Stromal cell of bone marrow (primary cell): ENCODE data around the gene FBXO10.
A peak's percentile ranks its signal among the peaks of the same experiment; 100 is the strongest.
"Not testable (repeated sequence)": the region's sequence is repeated elsewhere in the genome, so short reads cannot be mapped to it uniquely, and the experiment has no call there.

Experiments
- DNase-seq: peaks from one replicate; pipeline ENCODE4 v3.0.0-alpha.2; 2012; ENCODE audit warnings: low read depth

FBXO10 gene

DNA sequence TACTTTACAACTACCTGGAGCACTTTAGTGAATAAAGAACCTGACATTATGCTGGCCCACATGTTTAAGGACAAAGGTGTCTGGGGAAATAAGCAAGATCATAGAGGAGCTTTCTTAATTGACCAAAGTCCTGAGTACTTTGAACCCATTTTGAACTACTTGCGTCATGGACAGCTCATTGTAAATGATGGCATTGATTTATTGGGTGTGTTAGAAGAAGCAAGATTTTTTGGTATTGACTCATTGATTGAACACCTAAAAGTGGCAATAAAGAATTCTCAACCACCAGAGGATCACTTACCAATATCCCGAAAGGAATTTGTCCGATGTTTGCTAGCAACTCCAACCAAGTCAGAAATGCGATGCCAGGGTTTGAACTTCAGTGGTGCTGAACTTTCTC lies 98.7 kb downstream of the FBXO10 start:
- not testable (repeated sequence) for DNase-seq

DNA sequence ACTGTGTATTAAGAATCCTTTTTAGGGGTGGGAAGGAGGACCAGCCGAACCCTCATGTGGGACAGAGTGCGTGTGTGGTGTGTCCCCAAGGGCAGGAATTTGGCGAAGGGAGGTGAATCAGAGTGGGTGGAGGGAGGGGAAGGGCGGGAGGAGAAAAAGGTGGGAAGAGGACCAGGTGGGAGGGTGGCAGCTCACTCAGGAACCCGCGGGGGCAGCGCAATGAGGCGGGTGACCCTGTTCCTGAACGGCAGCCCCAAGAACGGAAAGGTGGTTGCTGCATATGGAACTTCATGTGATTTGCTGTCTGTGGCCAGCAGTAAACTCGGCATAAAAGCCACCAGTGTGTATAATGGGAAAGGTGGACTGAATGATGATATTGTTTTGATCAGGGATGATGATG lies 99.2 kb downstream of the FBXO10 start:
- DNase-seq = no peak

DNA sequence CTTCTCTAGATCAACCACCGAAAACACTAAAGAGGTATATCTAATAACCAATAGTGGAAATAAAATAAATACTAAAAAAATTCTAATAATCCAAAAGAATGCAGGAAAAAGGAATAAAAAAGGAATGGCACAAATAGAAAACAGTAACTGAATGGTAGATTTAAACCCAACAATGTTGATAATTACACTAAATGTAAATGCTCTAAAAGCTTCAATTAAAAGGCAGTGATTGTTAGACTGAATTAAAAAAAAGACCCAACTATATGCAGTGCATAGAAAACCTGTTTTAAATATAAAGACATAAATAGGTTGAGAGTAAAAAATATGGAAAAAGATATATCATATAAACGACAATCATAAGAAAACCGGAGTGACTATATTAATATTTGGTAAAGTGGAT lies 101.7 kb downstream of the FBXO10 start:
- no peak for DNase-seq

DNA sequence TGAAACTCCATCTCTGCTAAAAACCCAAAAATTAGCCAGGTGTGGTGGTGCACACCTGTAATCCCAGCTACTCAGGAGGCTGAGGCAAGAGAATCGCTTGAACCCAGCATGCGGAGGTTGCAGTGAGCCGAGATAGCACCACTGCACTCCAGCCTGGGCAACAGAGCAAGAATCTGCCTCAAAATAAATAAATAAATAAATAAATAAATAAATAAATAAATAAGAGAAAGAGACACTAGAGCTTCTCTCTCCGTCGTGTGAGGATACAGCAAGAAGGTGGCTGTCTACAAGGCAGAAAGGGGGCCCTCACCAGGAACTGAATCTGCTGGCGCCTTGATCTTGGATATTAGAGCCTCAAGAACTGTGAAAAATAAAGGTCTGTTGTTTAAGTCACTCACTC lies 102.2 kb downstream of the FBXO10 start:
- not testable (repeated sequence) for DNase-seq

DNA sequence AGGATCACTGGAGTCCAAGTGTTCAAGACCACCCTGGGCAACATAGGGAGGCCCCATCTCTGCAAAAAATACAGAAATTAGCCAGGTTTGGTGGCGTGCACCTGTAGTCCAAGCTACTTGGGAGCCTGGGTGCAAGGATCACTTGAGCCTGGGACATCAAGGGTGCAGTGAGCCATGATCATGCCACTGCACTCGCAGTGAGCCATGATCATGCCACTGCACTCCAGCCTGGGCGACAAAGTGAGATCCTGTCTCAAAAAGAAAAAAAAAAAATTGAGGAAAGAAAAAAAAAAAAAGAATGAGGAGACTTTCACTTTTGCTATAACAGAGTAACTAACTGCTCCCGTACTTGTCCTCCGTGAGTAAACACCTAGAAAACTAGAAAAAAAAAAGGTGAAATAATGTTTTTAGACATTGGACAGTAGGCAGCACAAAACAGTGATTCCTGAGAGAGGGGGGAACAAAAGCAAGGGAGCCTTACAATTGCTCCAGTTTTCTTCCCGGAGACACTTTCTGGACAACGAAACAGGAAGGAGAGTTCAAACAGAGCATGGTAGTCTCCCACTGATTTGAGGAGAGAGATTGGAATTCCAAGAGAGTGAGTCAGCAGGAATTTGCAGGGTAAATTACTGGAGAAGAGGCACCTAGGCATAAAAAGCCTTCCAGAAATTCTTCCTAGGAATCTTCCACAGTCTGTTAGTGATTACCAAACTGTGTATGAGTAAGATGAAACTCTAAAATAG lies 104.1 kb downstream of the FBXO10 start:
- DNase-seq = peak; percentile 63

DNA sequence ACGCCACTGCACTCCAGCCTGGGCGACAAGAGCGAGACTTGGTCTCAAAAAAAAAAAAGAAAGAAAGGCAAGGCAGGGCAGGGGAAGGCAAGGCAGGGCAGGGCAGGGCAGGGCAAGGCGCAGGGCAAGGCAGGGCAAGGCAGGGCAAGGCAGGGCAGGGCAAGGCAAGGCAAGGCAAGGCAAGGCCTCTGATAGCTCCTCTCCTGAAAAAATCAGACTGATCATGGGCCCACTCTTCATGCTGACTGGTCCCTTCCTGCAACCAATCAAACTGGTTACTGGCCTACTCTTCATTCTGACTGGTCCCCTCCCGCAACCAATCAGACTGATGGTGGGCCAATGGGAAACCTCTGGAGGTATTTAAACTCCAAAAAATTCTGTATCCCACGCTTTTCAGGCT lies 107.6 kb downstream of the FBXO10 start:
- no peak for DNase-seq

DNA sequence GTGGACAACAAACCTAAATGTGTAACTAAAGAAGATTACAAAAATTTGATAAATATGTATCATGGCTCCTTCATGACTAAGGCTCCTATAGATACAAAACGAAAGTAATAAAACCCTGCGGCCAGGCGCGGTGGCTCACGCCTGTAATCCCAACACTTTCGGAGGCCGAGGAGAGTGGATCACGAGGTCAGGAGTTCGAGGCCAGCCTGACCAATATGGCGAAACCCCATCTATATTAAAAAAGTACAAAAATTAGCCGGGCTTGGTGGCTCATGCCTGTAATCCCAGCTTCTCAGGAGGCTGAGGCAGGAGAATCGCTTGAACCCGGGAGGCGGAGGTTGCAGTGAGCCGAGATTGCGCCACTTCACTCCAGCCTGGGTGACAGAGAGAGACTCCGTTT lies 108.7 kb downstream of the FBXO10 start:
- DNase-seq = not testable (repeated sequence)

DNA sequence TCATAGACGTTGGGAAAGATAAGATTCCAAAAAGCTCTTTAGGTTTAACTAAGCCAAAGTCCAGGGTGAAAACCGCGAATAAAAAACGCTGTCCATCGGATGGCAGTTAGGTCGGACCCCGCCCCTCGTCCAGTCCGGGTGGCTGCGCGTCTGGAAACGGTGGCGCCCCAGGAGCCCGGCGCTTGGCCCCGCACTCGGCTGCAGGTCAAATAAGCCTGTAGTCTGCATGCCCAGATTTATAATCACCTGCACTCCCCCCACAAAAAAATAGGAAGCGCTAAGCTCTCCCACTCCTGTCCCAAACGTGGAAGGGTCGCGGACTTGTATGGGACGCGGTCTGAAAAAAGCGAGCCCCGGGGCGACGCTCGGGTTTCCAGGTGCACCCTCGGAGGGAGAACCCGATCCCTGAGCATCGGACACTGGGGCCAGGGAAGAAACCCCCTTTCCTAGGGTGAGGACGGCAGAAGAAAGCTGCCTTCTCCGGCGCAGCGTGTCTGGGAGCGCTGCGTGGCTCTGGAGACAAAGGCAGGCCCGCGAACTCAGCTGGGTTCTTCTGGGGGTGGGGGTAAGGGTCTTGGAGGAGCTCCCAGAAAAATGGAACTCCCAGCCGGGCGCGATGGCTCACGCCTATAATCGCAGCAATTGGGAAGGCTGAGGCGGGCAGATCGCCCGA lies 110.0 kb downstream of the FBXO10 start:
- DNase-seq = peak; percentile 80

DNA sequence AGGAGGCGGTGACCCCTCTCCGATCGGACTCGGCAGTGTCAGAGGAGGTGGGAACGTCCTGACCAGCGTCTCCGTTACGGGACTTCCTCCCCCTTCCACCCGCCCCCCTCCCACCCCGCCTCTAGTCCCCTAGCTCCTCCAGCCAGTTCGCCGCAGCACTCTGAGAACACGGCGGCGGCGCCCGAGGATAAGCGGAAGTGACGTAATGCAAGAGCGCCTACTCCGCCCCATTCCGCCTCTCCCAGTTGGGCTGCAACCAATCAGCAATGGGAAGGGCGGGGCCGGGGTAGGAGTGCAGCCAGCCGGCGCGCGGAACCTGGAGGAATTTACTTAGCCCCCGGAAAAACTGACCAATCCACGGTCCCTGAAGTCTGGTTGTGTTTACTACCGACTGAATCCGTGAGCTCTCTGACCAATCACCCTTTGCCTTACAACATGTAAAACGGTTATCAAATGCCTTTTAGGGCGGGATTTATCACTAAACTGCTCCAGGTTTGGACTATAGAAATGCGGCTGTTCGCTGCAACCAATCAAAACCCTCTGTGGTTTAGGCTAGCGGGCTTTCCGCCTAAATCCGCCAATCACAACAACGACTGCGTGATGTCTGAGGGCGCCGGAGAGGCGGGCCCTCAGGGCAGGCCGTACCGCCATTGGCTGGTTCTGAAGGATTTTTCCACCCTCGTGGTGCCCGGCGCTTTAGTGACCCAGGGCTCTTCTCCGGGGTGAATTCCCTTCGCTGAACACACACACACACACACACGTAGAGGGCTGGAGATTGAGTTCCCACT lies 110.7 kb downstream of the FBXO10 start, which contains the start of gene ZBTB5:
TSS of gene ZBTB5 (minus strand) at position 202 of the 788 bp plus-strand sequence. CDS start 22,899 bp downstream, outside the sequence.
- peak; percentile 99 for DNase-seq

DNA sequence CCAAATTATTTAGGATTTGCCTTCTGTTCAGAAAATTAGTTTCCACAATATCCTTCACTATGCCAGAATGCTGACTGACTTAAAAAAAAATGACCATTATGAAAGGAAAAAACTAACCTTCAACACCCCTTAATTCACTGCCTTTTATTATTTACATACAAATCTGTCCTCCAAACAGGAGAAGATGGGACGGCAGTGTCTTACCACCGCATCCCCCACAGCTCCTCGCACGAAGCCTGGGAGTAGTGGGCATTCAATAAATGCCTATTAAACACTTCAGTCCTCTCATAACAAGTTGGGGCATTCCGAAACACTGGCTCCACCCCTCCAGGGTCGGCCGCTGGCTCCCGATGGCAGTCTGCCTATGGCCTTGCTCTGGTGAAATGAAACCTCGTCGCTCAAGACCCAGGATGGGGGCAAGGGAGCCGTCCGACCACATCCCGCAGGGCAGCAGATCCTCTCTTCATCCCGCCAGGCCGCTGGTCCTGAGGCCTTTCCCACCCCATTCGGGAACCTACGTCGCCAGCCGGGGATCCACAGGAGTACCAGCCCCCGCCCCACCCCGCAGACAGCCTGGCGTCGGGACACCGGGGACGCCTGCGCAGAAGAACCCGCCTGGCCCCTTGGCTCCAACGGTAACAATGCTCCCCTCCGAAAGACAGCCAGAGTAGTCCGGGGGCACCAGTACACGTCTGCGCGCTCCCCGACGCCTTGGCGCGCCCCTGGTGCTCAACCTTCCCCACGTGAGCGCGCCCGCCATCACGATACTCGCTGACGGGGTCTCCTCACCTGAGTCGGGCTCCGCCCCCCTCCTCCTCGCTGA lies 111.5 kb downstream of the FBXO10 start:
- peak; percentile 42 for DNase-seq

DNA sequence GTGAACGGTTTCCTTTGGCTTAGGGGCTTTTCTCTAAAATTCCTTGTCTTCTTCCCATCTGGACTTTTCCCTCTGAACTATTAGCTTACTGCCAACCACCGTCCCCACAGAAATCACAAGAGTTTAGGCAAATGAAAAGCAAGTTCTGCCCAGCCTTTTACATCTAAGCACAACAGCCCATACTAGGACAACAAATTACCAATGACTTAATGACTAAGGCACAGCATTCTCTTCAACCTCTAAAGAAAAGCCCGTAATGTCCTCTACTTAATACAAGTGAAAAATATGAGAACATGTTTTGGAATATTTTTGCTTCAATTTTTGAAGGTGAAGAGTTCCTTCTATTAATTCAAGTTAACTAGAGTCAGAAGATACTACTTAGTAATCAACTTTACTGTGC lies 112.2 kb downstream of the FBXO10 start:
- DNase-seq = no peak
